ENCODE results near the gene GOLGA2.
"Not testable (repeated sequence)": the region's sequence is repeated elsewhere in the genome, so short reads cannot be mapped to it uniquely, and the experiment has no call there.

Gene GOLGA2

GRCh38 chr9:128232528-128233428 lies 43.0 kb downstream of the GOLGA2 start:
- Histone ChIP-seq H3K9me3 (ENCODE audit: severe bottlenecking) (no peaks in the 10 kb centered on the region), H3K27ac (no peak overlapping the region), H3K4me3 (ENCODE audit: low read depth, low read length) (no peak overlapping the region), H3K36me3 (peaks cover 63% of the 10 kb centered on the region), H3K27me3 (ENCODE audit: insufficient read depth, low read depth, severe bottlenecking) (no peaks in the 10 kb centered on the region)
- DNase-seq: no peak
- TF ChIP-seq CTCF (IDR thresholded peaks at IDR 0.05; ENCODE audit: low read depth, low read length): no peak

- Histone ChIP-seq H3K36me3 (peaks cover 58% of the 10 kb centered on the region), H3K27me3 (ENCODE audit: insufficient read depth, low read depth, severe bottlenecking) (no peaks in the 10 kb centered on the region), H3K4me3 (ENCODE audit: low read depth, low read length) (no peak overlapping the region), H3K9me3 (ENCODE audit: severe bottlenecking) (no peaks in the 10 kb centered on the region), H3K27ac (no peak overlapping the region)
- TF ChIP-seq CTCF (IDR thresholded peaks at IDR 0.05; ENCODE audit: low read depth, low read length): no peak
- DNase-seq: no peak
These were observed 43.9 kb downstream of the GOLGA2 start for GRCh38 chr9:128231638-128232527.

- H3K4me3 ChIP-seq (ENCODE audit: low read depth, low read length); H3K27me3 ChIP-seq (ENCODE audit: insufficient read depth, low read depth, severe bottlenecking); H3K9me3 ChIP-seq (ENCODE audit: severe bottlenecking); DNase-seq; H3K27ac ChIP-seq: not testable (repeated sequence)
- H3K36me3 ChIP-seq: peaks cover 58% of the 10 kb centered on the region
These were observed 44.9 kb downstream of the GOLGA2 start for GRCh38 chr9:128230897-128231296.

- DNase-seq: no peak
- no peaks in the 10 kb centered on the region for H3K9me3 ChIP-seq (ENCODE audit: severe bottlenecking)
- H3K27ac ChIP-seq: no peak overlapping the region
- no peak for TF ChIP-seq CTCF (IDR thresholded peaks at IDR 0.05; ENCODE audit: low read depth, low read length)
- no peak overlapping the region for H3K4me3 ChIP-seq (ENCODE audit: low read depth, low read length)
- H3K36me3 ChIP-seq: peaks cover 77% of the 10 kb centered on the region
- no peaks in the 10 kb centered on the region for H3K27me3 ChIP-seq (ENCODE audit: insufficient read depth, low read depth, severe bottlenecking)
These were observed 49.4 kb downstream of the GOLGA2 start for GRCh38 chr9:128226412-128226801.

GRCh38 chr9:128225770-128226411 lies 49.9 kb downstream of the GOLGA2 start:
- no peak for TF ChIP-seq CTCF (IDR thresholded peaks at IDR 0.05; ENCODE audit: low read depth, low read length)
- DNase-seq: no peak
- no peak overlapping the region for H3K4me3 ChIP-seq (ENCODE audit: low read depth, low read length)
- H3K27me3 ChIP-seq (ENCODE audit: insufficient read depth, low read depth, severe bottlenecking): no peaks in the 10 kb centered on the region
- H3K27ac ChIP-seq: no peak overlapping the region
- H3K9me3 ChIP-seq (ENCODE audit: severe bottlenecking): no peaks in the 10 kb centered on the region
- peaks cover 82% of the 10 kb centered on the region for H3K36me3 ChIP-seq

GRCh38 chr9:128224877-128225276 lies 50.9 kb downstream of the GOLGA2 start:
- no peak for TF ChIP-seq CTCF (IDR thresholded peaks at IDR 0.05; ENCODE audit: low read depth, low read length)
- peaks cover 87% of the 10 kb centered on the region for H3K36me3 ChIP-seq
- no peak overlapping the region for H3K27ac ChIP-seq
- no peak overlapping the region for H3K4me3 ChIP-seq (ENCODE audit: low read depth, low read length)
- no peaks in the 10 kb centered on the region for H3K27me3 ChIP-seq (ENCODE audit: insufficient read depth, low read depth, severe bottlenecking)
- H3K9me3 ChIP-seq (ENCODE audit: severe bottlenecking): no peaks in the 10 kb centered on the region
- DNase-seq: no peak

Measured in WERI-Rb-1 (cell line).